Right lobe of liver (tissue), 6 donors: ENCODE results near the gene NT5C1A. TPM values are rescaled to one million over a fixed set of nuclear protein-coding genes. Genes with fewer than 3 reads are reported as not detected.

Source experiments
- ATAC-seq, 4 donors: fragments of 200-7000 bp; cut with Tn5 transposase; one replicate each; pipeline ENCODE4 v1.9.1; 2020; ENCODE audit warnings: mild to moderate bottlenecking in 4 of 4, moderate library complexity in 4 of 4
- DNase-seq, 3 donors: peaks; one replicate each; pipeline ENCODE4 v3.0.0-alpha.2; 2020
- H3K27ac ChIP-seq, 3 donors: fragments of 200-600 bp; one replicate each; pipeline ENCODE4 v1.8.0; 2022
- H3K27me3 ChIP-seq, 2 donors: fragments of 200-600 bp; one replicate each; pipeline ENCODE4 v1.8.0; 2022
- H3K36me3 ChIP-seq, 4 donors: fragments of 200-600 bp; sonication (generic) in 1 of 4; one replicate each; pipeline versions ENCODE4 v1.5.1 to v1.8.0; 2017 to 2022; ENCODE audit warnings: control low read depth in 1 of 4
- H3K4me1 ChIP-seq, 4 donors: fragments of 200-600 bp; sonication (generic) in 1 of 4; one replicate each; pipeline versions ENCODE4 v1.5.1 to v1.8.0; 2017 to 2022; ENCODE audit warnings: control low read depth in 1 of 4
- H3K4me3 ChIP-seq, 3 donors: fragments of 200-600 bp; one replicate each; pipeline ENCODE4 v1.8.0; 2022
- H3K9me3 ChIP-seq, 4 donors: fragments of 200-600 bp; sonication (generic) in 1 of 4; one replicate each; pipeline versions ENCODE4 v1.5.1 to v1.8.0; 2017 to 2022; ENCODE audit warnings: control low read depth in 1 of 4
- POLR2A ChIP-seq: fragments of 450-650 bp; IDR thresholded peaks from one replicate; pipeline ENCODE4 v1.6.1; 2017; ENCODE audit warnings: antibody characterized with exemption, mild to moderate bottlenecking
- WGBS: methylation state at CpG from one replicate; pipeline ENCODE4 v1.1.6; 2018; ENCODE audit warnings: low coverage, low lambda C conversion rate; ENCODE audit not compliant: insufficient coverage; ENCODE audit errors: missing lambda C conversion rate; 5-methylcytosine and 5-hydroxymethylcytosine counted together
- intact Hi-C, 2 donors: fragments of 100-400 bp; cut with DNase I; formaldehyde crosslinking; loops; one replicate each; pipeline versions ENCODE4 v1.11.2 to v1.14.1; 2022
- total RNA-seq, 6 experiments: library from RNA; depleted of rRNA in 2 of 6; stranded (reverse); fragments of >200 nt in 2 of 6; fragmentation: NEBNext Ultra II Directional in 3 of 6; extraction: Animal tissue kit (Norgen Biotek cat#: 25700) in 3 of 6; gene quantifications; one replicate each; pipeline versions ENCODE4 v1.1.0 to v1.2.4, GENCODE V29; 2016 to 2023
- TF ChIP-seq, protein P1 (sequence below), 4 donors: fragments of 200-600 bp in 3 of 4; fragments of 450-650 bp in 1 of 4; IDR thresholded peaks; one replicate each; pipeline versions ENCODE4 v1.5.1 to v1.8.0; 2016 to 2022; ENCODE audit warnings: antibody characterized with exemption in 4 of 4, mild to moderate bottlenecking in 2 of 4
- donor health status: DM: no; HTN: yes; CAD: no.
- donor health status: DM: no; HTN: no; CAD: no.
- donor health status: DM: no; HTN: no; CAD: no.
- donor health status: DM: no; HTN: yes; CAD: no.
- donor health status: DM: no; HTN: yes; CAD: no.

NT5C1A gene
- total RNA-seq, 6 experiments from 2014 or later, result not detected

DNA sequence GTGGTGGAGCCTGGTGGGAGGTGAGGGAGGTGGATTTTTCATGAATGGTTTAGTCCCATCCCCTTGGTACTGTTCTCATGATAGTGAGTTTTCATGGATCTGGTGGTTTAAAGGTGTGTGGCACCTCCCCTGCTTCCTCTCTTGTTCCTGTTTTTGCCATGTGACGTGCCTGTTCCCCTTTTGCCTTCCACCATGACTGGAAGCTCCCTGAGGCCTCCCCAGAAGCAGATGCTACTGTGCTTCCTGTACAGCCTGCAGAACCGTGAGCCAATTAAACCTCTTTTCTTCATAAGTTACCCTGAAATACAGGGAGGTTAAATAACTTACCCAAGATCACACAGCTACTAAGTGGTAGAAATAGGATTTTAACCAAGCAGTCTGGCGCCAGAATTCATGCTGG, 28.2 kb downstream of the NT5C1A start:
- no peaks in the 10 kb centered on the region for H3K9me3 ChIP-seq
- H3K27ac ChIP-seq, result no peak overlapping the region
- no peak for ATAC-seq
- WGBS, result 52% methylated on average over 3 of the region's 3 CpGs
- H3K36me3 ChIP-seq, result no peaks in the 10 kb centered on the region
- no peak overlapping the region for H3K4me3 ChIP-seq
- DNase-seq, result no peak
- no peaks in the 10 kb centered on the region for H3K4me1 ChIP-seq
- H3K27me3 ChIP-seq, result no peaks in the 10 kb centered on the region
- TF ChIP-seq POLR2A, result no peak
- TF ChIP-seq, protein P1, sequence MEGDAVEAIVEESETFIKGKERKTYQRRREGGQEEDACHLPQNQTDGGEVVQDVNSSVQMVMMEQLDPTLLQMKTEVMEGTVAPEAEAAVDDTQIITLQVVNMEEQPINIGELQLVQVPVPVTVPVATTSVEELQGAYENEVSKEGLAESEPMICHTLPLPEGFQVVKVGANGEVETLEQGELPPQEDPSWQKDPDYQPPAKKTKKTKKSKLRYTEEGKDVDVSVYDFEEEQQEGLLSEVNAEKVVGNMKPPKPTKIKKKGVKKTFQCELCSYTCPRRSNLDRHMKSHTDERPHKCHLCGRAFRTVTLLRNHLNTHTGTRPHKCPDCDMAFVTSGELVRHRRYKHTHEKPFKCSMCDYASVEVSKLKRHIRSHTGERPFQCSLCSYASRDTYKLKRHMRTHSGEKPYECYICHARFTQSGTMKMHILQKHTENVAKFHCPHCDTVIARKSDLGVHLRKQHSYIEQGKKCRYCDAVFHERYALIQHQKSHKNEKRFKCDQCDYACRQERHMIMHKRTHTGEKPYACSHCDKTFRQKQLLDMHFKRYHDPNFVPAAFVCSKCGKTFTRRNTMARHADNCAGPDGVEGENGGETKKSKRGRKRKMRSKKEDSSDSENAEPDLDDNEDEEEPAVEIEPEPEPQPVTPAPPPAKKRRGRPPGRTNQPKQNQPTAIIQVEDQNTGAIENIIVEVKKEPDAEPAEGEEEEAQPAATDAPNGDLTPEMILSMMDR (IDR thresholded peaks at IDR 0.05), result no peak
- intact Hi-C loops, result no loop called here

DNA sequence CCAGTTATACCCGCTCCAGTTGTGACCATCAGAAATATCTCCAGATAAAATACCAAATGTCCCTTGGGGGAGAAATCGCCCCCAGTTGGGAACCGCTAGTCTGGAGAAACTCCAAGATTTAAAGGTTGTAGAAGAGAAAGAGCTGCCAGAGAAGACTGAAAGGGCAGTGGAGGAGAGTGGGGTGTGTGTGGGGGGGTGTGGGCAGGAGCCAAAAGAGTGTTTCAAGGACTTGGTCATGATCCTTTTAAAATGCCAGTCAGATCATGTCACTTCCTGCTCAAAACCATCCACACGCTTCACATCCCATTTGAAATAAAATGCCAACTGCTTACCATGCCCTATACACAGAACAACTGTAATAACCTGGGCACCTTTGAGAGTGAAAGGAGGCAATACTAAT, 29.1 kb downstream of the NT5C1A start:
- TF ChIP-seq POLR2A, result no peak
- TF ChIP-seq, protein P1 (IDR thresholded peaks at IDR 0.05), result no peak
- intact Hi-C loops, result no loop called here
- Histone ChIP-seq H3K9me3 (no peaks in the 10 kb centered on the region), H3K36me3 (no peaks in the 10 kb centered on the region), H3K4me3 (no peak overlapping the region), H3K27me3 (no peaks in the 10 kb centered on the region), H3K4me1 (no peaks in the 10 kb centered on the region), H3K27ac (no peak overlapping the region)
- DNase-seq, result no peak
- 64% methylated on average over 4 of the region's 4 CpGs for WGBS
- ATAC-seq, result no peak

DNA sequence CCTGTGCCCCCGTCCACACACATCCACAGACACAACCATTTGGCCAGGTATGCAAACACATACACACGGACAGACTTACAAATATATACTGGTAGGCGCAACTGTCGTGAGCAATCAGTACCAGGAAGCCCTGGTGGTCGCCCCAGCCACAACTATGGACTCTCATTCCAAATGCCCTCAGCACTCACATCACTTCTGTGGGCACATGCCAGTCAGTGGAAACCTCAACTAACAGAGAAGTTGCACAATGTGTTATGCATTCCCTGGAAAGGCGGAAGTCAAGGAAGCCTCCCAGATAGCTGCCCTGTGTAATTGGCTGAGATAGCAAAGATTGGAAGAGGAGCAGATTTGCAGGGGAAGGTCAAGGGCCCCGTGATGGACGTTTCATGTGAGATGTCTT, 31.0 kb downstream of the NT5C1A start:
- WGBS, result 87% methylated on average over 7 of the region's 8 CpGs
- no peak for DNase-seq
- Histone ChIP-seq H3K27ac (no peak overlapping the region), H3K9me3 (no peaks in the 10 kb centered on the region), H3K27me3 (no peaks in the 10 kb centered on the region), H3K36me3 (no peaks in the 10 kb centered on the region), H3K4me3 (no peak overlapping the region), H3K4me1 (no peaks in the 10 kb centered on the region)
- no peak for ATAC-seq
- intact Hi-C loops, result no loop called here
- TF ChIP-seq, protein P1 (IDR thresholded peaks at IDR 0.05), result no peak
- TF ChIP-seq POLR2A, result no peak

DNA sequence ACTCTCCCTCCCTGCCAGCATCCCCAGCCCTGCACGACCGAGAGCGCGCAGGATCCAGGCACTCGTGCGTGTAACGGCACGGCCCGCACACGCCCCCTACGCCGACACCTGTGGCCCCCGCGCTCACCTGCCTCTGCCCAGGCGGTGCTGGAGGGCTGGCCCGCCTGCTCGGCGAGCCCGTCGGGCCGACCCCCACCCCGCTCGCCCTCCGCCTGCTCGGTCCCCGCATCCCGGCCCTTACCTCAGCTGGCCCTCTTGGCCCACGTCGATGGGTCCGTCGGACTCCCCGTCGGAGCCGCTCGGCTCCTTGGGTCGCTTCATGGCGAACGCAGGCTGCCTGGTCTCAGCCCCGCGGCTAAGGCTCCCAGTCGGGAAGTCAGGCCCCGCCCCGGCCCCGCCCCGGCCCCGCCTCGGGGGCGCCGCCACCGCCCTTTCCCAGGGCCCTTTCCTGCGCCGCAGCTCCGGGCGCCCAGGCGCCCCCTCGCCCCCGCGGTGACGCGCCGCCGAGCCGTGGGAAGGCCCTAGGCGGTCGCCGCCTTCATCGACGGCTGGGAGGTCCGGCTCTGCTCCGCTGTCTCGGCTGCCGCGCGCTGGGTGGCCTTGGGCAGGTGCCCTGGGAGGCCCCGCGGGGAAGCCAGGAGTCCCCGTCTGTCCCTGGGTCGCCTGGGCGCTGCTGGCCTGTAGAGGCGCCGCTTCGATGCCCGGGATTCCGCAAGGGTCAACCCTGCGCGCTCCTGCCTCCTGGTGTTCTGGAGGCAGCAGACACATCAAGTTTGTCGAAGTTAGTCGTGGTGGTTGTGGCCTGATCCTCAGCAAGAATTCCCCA, 32.4 kb downstream of the NT5C1A start, which contains the start of gene HEYL:
Gene HEYL (minus strand): TSS at position 339 of the 826 bp plus-strand sequence. CDS start 18 bp downstream, at position 321.
- TF ChIP-seq, protein P1 (IDR thresholded peaks at IDR 0.05), result peak in 2 of 4 donors; percentile 20 to 21
- peak; percentile 23 for TF ChIP-seq POLR2A
- Histone ChIP-seq H3K9me3 (no peaks in the 10 kb centered on the region), H3K4me3 (peak within 1 kb of the TSS; percentile 25 to 39 (median 28)), H3K27me3 (no peaks in the 10 kb centered on the region), H3K36me3 (no peaks in the 10 kb centered on the region), H3K4me1 (no peaks in the 10 kb centered on the region), H3K27ac (no peak within 1 kb of the TSS)
- ATAC-seq, result peak; percentile 69 to 81 (median 74)
- DNase-seq, result peak in 2 of 3 donors; percentile 57 to 63
- 18% methylated on average over 34 of the region's 88 CpGs for WGBS
- intact Hi-C loops, result no loop called here
